Prostate gland (tissue), 2 donors: Measurements from ENCODE around the gene CHEK1.

Experiments used
- CTCF ChIP-seq, 4 experiments: fragments of 200-600 bp in 2 of 4; fragments of 450-650 bp in 2 of 4; sonication (generic) in 2 of 4; IDR thresholded peaks; 1 replicate in 3 of 4; 2 replicates in 1 of 4; pipeline ENCODE4 v1.5.1; 2016 to 2019; ENCODE audit warnings: antibody characterized with exemption in 4 of 4, mild to moderate bottlenecking in 2 of 4, moderate library complexity in 2 of 4
- POLR2A ChIP-seq: fragments of 450-650 bp; IDR thresholded peaks from one replicate; pipeline ENCODE4 v1.6.1; 2016; ENCODE audit warnings: antibody characterized with exemption, mild to moderate bottlenecking
- POLR2AphosphoS5 ChIP-seq: sonication (generic); formaldehyde crosslinking; IDR thresholded peaks from one replicate; pipeline ENCODE4 v1.6.1; 2017; ENCODE audit warnings: antibody characterized with exemption

GRCh38 chr11:125637840-125638239 lies 12.9 kb downstream of the CHEK1 start:
- TF ChIP-seq POLR2A (no peak), CTCF (IDR thresholded peaks at IDR 0.05) (no peak), POLR2AphosphoS5 (no peak)
